KMS-11 (cell line): ENCODE results near the gene ZSWIM6.

Experiments used
- H2AFZ ChIP-seq: fragments of 200-600 bp; sonication (generic); 2 replicates; pipeline ENCODE4 v1.6.1; 2016; ENCODE audit warnings: antibody characterized with exemption, mixed run types, low read depth
- H3K27ac ChIP-seq: fragments of 200-600 bp; sonication (generic); 2 replicates; pipeline ENCODE4 v1.6.1; 2016; ENCODE audit warnings: mild to moderate bottlenecking, mixed run types
- H3K27me3 ChIP-seq: fragments of 200-600 bp; sonication (generic); 2 replicates; pipeline ENCODE4 v1.6.1; 2017; ENCODE audit warnings: mild to moderate bottlenecking, low read depth, mixed run types, moderate library complexity; ENCODE audit not compliant: insufficient read depth
- H3K36me3 ChIP-seq: fragments of 200-600 bp; sonication (generic); 2 replicates; pipeline ENCODE4 v1.6.1; 2017; ENCODE audit warnings: mild to moderate bottlenecking, mixed run types; ENCODE audit not compliant: insufficient read depth
- H3K4me1 ChIP-seq: fragments of 200-600 bp; sonication (generic); 2 replicates; pipeline ENCODE4 v1.6.1; 2016; ENCODE audit warnings: mild to moderate bottlenecking, low read depth, mixed run types; ENCODE audit not compliant: poor library complexity, severe bottlenecking
- H3K4me2 ChIP-seq: fragments of 200-600 bp; sonication (generic); 2 replicates; pipeline ENCODE4 v1.7.0; 2016; ENCODE audit warnings: mild to moderate bottlenecking, mixed run types
- H3K4me3 ChIP-seq: fragments of 200-600 bp; sonication (generic); IDR thresholded peaks from 2 replicates; pipeline ENCODE4 v1.6.1; 2017; ENCODE audit warnings: low read depth, low read length, mixed read lengths; ENCODE audit not compliant: insufficient read depth
- H3K79me2 ChIP-seq: fragments of 200-600 bp; sonication (generic); 2 replicates; pipeline ENCODE4 v1.6.1; 2016; ENCODE audit warnings: low read depth, mixed run types; ENCODE audit not compliant: insufficient read depth
- H3K9ac ChIP-seq: fragments of 200-600 bp; sonication (generic); 2 replicates; pipeline ENCODE4 v1.6.1; 2016; ENCODE audit warnings: mild to moderate bottlenecking, mixed run types
- H4K20me1 ChIP-seq: fragments of 200-600 bp; sonication (generic); 2 replicates; pipeline ENCODE4 v1.6.1; 2016; ENCODE audit warnings: mild to moderate bottlenecking, mixed run types; ENCODE audit not compliant: insufficient read depth
- CTCF ChIP-seq: fragments of 200-600 bp; sonication (generic); conservative IDR thresholded peaks from 2 replicates; pipeline ENCODE4 v1.6.1; 2017; ENCODE audit warnings: low read depth, mild to moderate bottlenecking, antibody characterized with exemption, low read length, moderate library complexity, mixed read lengths

ZSWIM6 gene

GRCh38 chr5:61463596-61463995, 131.5 kb downstream of the ZSWIM6 start:
- no peaks in the 10 kb centered on the region for H3K36me3 ChIP-seq
- H3K4me3 ChIP-seq = no peak overlapping the region
- TF ChIP-seq CTCF = no peak
- no peaks in the 10 kb centered on the region for H3K27me3 ChIP-seq
- H3K4me1 ChIP-seq = no peaks in the 10 kb centered on the region
- H3K27ac ChIP-seq = no peak overlapping the region
- no peak overlapping the region for H3K4me2 ChIP-seq
- peaks cover 10% of the 10 kb centered on the region for H3K79me2 ChIP-seq
- H4K20me1 ChIP-seq = no peaks in the 10 kb centered on the region
- no peak overlapping the region for H3K9ac ChIP-seq
- H2AFZ ChIP-seq = no peak overlapping the region

DNA sequence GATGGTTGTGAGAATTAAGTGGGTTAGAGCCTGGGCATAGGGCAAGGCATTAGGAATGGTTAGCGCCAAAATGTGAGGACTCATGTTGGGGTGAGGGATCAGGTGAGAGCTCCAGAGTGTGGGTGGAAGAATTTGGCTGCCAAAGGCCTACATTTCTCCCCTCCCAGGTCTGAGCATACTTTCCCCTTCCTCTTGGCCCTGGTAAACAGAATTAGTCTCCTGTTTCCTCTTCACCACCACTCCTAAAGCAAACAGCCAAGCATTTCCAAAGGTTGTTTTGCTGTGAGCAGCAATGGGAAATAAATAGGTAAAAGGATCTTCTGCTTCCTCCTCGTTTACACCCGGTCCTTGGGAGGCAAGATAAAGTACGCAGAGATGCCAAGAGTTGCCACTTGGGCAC, 132.5 kb downstream of the ZSWIM6 start:
- Histone ChIP-seq H3K27ac (no peak overlapping the region), H3K79me2 (peaks cover 10% of the 10 kb centered on the region), H4K20me1 (no peaks in the 10 kb centered on the region), H2AFZ (no peak overlapping the region), H3K9ac (no peak overlapping the region), H3K4me2 (no peak overlapping the region), H3K4me1 (no peaks in the 10 kb centered on the region), H3K36me3 (no peaks in the 10 kb centered on the region), H3K4me3 (no peak overlapping the region), H3K27me3 (no peaks in the 10 kb centered on the region)
- TF ChIP-seq CTCF = no peak

GRCh38 chr5:61465066-61465465, 133.0 kb downstream of the ZSWIM6 start:
- Histone ChIP-seq H3K4me2 (no peak overlapping the region), H4K20me1 (no peaks in the 10 kb centered on the region), H3K27me3 (no peaks in the 10 kb centered on the region), H3K36me3 (no peaks in the 10 kb centered on the region), H3K9ac (no peak overlapping the region), H3K79me2 (peaks cover 10% of the 10 kb centered on the region), H3K27ac (no peak overlapping the region), H3K4me1 (no peaks in the 10 kb centered on the region), H3K4me3 (no peak overlapping the region), H2AFZ (no peak overlapping the region)
- no peak for TF ChIP-seq CTCF

GRCh38 chr5:61465496-61465895, 133.4 kb downstream of the ZSWIM6 start:
- Histone ChIP-seq H3K27ac (no peak overlapping the region), H4K20me1 (no peaks in the 10 kb centered on the region), H3K27me3 (no peaks in the 10 kb centered on the region), H3K79me2 (peaks cover 7% of the 10 kb centered on the region; the same call in 1 of the 2 replicates), H3K4me1 (no peaks in the 10 kb centered on the region), H2AFZ (no peak overlapping the region), H3K36me3 (no peaks in the 10 kb centered on the region), H3K4me2 (no peak overlapping the region), H3K9ac (no peak overlapping the region), H3K4me3 (no peak overlapping the region)
- TF ChIP-seq CTCF = no peak
